Stimulated activated CD8-positive, alpha-beta memory T cell treated with anti-CD3 and anti-CD28 coated beads, Interleukin-12 subunit alpha, Interleukin-12 subunit beta, amount 100 ng/mL, for 4 hours (primary cell): ENCODE data around the gene UBE2A.

Experiments
- DNase-seq: peaks from one replicate; pipeline ENCODE4 v3.0.0-alpha.2; 2020; ENCODE audit warnings: low read depth

Gene UBE2A

GRCh38 chrX:119574394-119575266 is at the start of gene UBE2A:
UBE2A (plus strand) TSS chrX:119574563; CDS start chrX:119574712, 149 bp downstream.
- peak; percentile 73 for DNase-seq

GRCh38 chrX:119529345-119530276 is 44.8 kb upstream of the UBE2A start:
- DNase-seq: no peak

GRCh38 chrX:119537487-119537886 is 36.9 kb upstream of the UBE2A start:
- no peak for DNase-seq

- DNase-seq: no peak
These were observed 34.5 kb upstream of the UBE2A start for GRCh38 chrX:119539872-119540271.

- no peak for DNase-seq
These were observed 33.2 kb upstream of the UBE2A start for GRCh38 chrX:119541188-119541587.

GRCh38 chrX:119549327-119550016 is 24.9 kb upstream of the UBE2A start:
- no peak for DNase-seq

GRCh38 chrX:119552508-119552907 is 21.9 kb upstream of the UBE2A start:
- DNase-seq: no peak

GRCh38 chrX:119565107-119565663 is 9.2 kb upstream of the UBE2A start, which contains the start of gene STEEP1:
STEEP1 (minus strand) TSS chrX:119565409; CDS start chrX:119565355, 54 bp downstream.
- peak; percentile 69 for DNase-seq

- DNase-seq: no peak
These were observed 4.0 kb upstream of the UBE2A start for GRCh38 chrX:119570351-119570835.

- DNase-seq: no peak
These were observed 1.1 kb upstream of the UBE2A start for GRCh38 chrX:119573222-119573621.

- peak; percentile 1 for DNase-seq
These were observed 446 bp upstream of the UBE2A start for GRCh38 chrX:119573840-119574393.

GRCh38 chrX:119579414-119579813 is 5.1 kb downstream of the UBE2A start:
- no peak for DNase-seq

GRCh38 chrX:119583431-119584059 is 9.2 kb downstream of the UBE2A start:
- no peak for DNase-seq

GRCh38 chrX:119589810-119590209 is 15.4 kb downstream of the UBE2A start:
- no peak for DNase-seq

- no peak for DNase-seq
These were observed 28.4 kb downstream of the UBE2A start for GRCh38 chrX:119602701-119603255.

GRCh38 chrX:119604766-119605463 is 30.6 kb downstream of the UBE2A start:
- DNase-seq: no peak

- DNase-seq: peak; percentile 29
These were observed 31.3 kb downstream of the UBE2A start for GRCh38 chrX:119605464-119606279.

GRCh38 chrX:119606280-119607017 is 32.1 kb downstream of the UBE2A start, which contains the start of gene NKRF:
NKRF (minus strand) TSS chrX:119606424.
- peak; percentile 77 for DNase-seq
